Endothelial cell of umbilical vein (primary cell): Measurements from ENCODE around the gene SH3GLB2. TPM values are rescaled to one million over a fixed set of nuclear protein-coding genes. Genes with fewer than 3 reads are reported as not detected.

ENCODE experiments used
- BruUV-seq: library from RNA; stranded (reverse); fragments of 400-500 nt; replicated peaks from 2 replicates; lab custom pipeline; 2021; lab: Mats Ljungman, UMichigan
- CTCF ChIA-PET: fragments of 300-600, 350-600 bp; sonication (Branson Sonifier 250); formaldehyde crosslinking; loops from one replicate; lab custom pipeline; 2021; ENCODE audit warnings: antibody characterized with exemption, inconsistent platforms; lab: Charles Lee
- POLR2A ChIA-PET: fragments of 300-600, 350-600 bp; sonication (Branson Sonifier 250); formaldehyde crosslinking; loops from one replicate; lab custom pipeline; 2021; ENCODE audit warnings: antibody characterized with exemption, inconsistent platforms; lab: Charles Lee
- DNase-seq: peaks from one replicate; pipeline ENCODE4 v3.0.0-alpha.2; 2011; ENCODE audit warnings: low read depth, low spot score
- FAIRE-seq: peaks from 2 replicates; lab custom pipeline; 2011; peaks lifted over from hg19 to GRCh38; lab: Jason Lieb, UNC
- H2AFZ ChIP-seq: 2 replicates; pipeline ENCODE4 v1.6.0; 2012; ENCODE audit warnings: low read depth, low read length, control low read depth, inconsistent platforms
- H3K27ac ChIP-seq: 2 replicates; pipeline ENCODE4 v1.5.1; 2011; ENCODE audit warnings: low read depth, mild to moderate bottlenecking, control low read depth, low read length, moderate library complexity; ENCODE audit not compliant: insufficient read depth
- H3K27me3 ChIP-seq, 2 experiments: 2 replicates each; pipeline versions ENCODE4 v1.6.0 to v1.6.1; 2011; ENCODE audit warnings: low read length in 2 of 2, mixed read lengths in 1 of 2; ENCODE audit not compliant: control insufficient read depth in 2 of 2, insufficient read depth in 2 of 2
- H3K36me3 ChIP-seq, 2 experiments: 2 replicates in 1 of 2; 3 replicates in 1 of 2; pipeline ENCODE4 v1.5.1; 2011; ENCODE audit warnings: low read length in 2 of 2, mild to moderate bottlenecking in 1 of 2, moderate library complexity in 1 of 2; ENCODE audit not compliant: control insufficient read depth in 2 of 2, insufficient read depth in 2 of 2; ENCODE audit errors: extremely low read depth in 1 of 2
- H3K4me1 ChIP-seq: 3 replicates; pipeline ENCODE4 v1.5.1; 2011; ENCODE audit warnings: mild to moderate bottlenecking, low read length; ENCODE audit not compliant: control insufficient read depth, insufficient read depth; ENCODE audit errors: extremely low read depth
- H3K4me2 ChIP-seq: 2 replicates; pipeline ENCODE4 v1.6.1; 2011; ENCODE audit warnings: low read length, control low read depth, mixed read lengths; ENCODE audit not compliant: insufficient read depth
- H3K4me3 ChIP-seq, 3 experiments: fragments of 200-600 bp in 1 of 3; sonication (generic), shearing (Covaris generic) in 1 of 3; replicated peaks in 1 of 3; 2 replicates each; pipeline ENCODE4 v1.5.1; 2011 to 2016; ENCODE audit warnings: control low read depth in 3 of 3, low read length in 3 of 3, mild to moderate bottlenecking in 2 of 3, inconsistent platforms in 1 of 3, low read depth in 1 of 3, moderate library complexity in 1 of 3; ENCODE audit not compliant: insufficient read depth in 1 of 3
- H3K79me2 ChIP-seq: 2 replicates; pipeline ENCODE4 v1.6.0; 2012; ENCODE audit warnings: low read length, inconsistent platforms; ENCODE audit not compliant: control insufficient read depth, insufficient read depth
- H3K9ac ChIP-seq: replicated peaks from 2 replicates; pipeline ENCODE3; 2011; ENCODE audit warnings: low read length, control low read depth; ENCODE audit not compliant: insufficient read depth; ENCODE audit errors: extremely low read depth
- H3K9me1 ChIP-seq: replicated peaks from 3 replicates; pipeline ENCODE4 v1.6.0; 2011; ENCODE audit warnings: mild to moderate bottlenecking, low read length; ENCODE audit not compliant: control insufficient read depth, insufficient read depth; ENCODE audit errors: extremely low read depth
- H3K9me3 ChIP-seq: replicated peaks from 2 replicates; pipeline ENCODE4 v1.5.1; 2012; ENCODE audit warnings: low read length, inconsistent platforms; ENCODE audit not compliant: control insufficient read depth, insufficient read depth
- H4K20me1 ChIP-seq: replicated peaks from 2 replicates; pipeline ENCODE3; 2011; ENCODE audit warnings: mild to moderate bottlenecking, low read length; ENCODE audit not compliant: control insufficient read depth, insufficient read depth; ENCODE audit errors: extremely low read depth
- EZH2 ChIP-seq: IDR thresholded peaks from 2 replicates; pipeline ENCODE4 v1.6.1; 2012; ENCODE audit warnings: borderline replicate concordance, low read depth, mild to moderate bottlenecking, moderate library complexity, low read length, inconsistent platforms; ENCODE audit not compliant: severe bottlenecking
- FOS ChIP-seq: IDR thresholded peaks from 2 replicates; pipeline ENCODE4 v1.6.1; 2011; ENCODE audit warnings: mild to moderate bottlenecking, low read length, moderate library complexity, borderline replicate concordance; ENCODE audit not compliant: insufficient read depth
- GATA2 ChIP-seq: IDR thresholded peaks from 2 replicates; pipeline ENCODE4 v1.7.0; 2011; ENCODE audit warnings: low read depth, mild to moderate bottlenecking, moderate library complexity, mixed read lengths, low read length; ENCODE audit not compliant: insufficient read length, insufficient read depth
- JUN ChIP-seq: IDR thresholded peaks from 2 replicates; pipeline ENCODE4 v1.6.1; 2011; ENCODE audit warnings: borderline replicate concordance, low read depth; ENCODE audit not compliant: insufficient read length, insufficient read depth
- MAX ChIP-seq: IDR thresholded peaks from 2 replicates; pipeline ENCODE4 v1.6.1; 2011; ENCODE audit not compliant: insufficient read depth, insufficient read length
- MYC ChIP-seq: IDR thresholded peaks from one replicate; pipeline ENCODE4 v1.6.1; 2011; ENCODE audit warnings: mild to moderate bottlenecking, low read depth, low read length
- POLR2A ChIP-seq: IDR thresholded peaks from 2 replicates; pipeline ENCODE4 v1.6.1; 2012; ENCODE audit warnings: low read depth, mild to moderate bottlenecking, control low read depth, low read length
- POLR2AphosphoS5 ChIP-seq: IDR thresholded peaks from 2 replicates; pipeline ENCODE4 v1.6.1; 2012; ENCODE audit warnings: low read depth, mild to moderate bottlenecking, control low read depth, low read length, moderate library complexity; ENCODE audit not compliant: insufficient read depth
- dilution Hi-C: fragments of 300-500 bp; cut with MboI; formaldehyde crosslinking; loops from one replicate; pipeline ENCODE4 v1.15.0; 2019; ENCODE audit warnings: low sequenced_read_pairs; ENCODE audit not compliant: extremely low pct_ligation_motif_present
- intact Hi-C: fragments of 100-400 bp; cut with micrococcal nuclease; formaldehyde crosslinking; loops from one replicate; pipeline ENCODE4 v1.10.0; 2022
- polyA plus RNA-seq, 4 experiments: library from polyadenylated mRNA; depleted of rRNA in 3 of 4; stranded (reverse) in 3 of 4; unstranded in 1 of 4; fragments of >200 nt; gene quantifications; 2 replicates each; pipeline versions ENCODE4 v1.2.1 to v1.2.3, GENCODE V29; 2011 to 2012; ENCODE audit warnings: missing spikeins in 1 of 4
- total RNA-seq: library from RNA; stranded (reverse); gene quantifications from 2 replicates; pipeline ENCODE4 v1.2.3, GENCODE V29; 2021
- TF ChIP-seq, protein P1 (sequence below), 2 donors: IDR thresholded peaks; 1 replicate in 1 of 2; 2 replicates in 1 of 2; pipeline ENCODE4 v1.5.1; 2011; ENCODE audit warnings: low read length in 2 of 2, mild to moderate bottlenecking in 2 of 2, moderate library complexity in 2 of 2, control low read depth in 1 of 2, inconsistent platforms in 1 of 2, low read depth in 1 of 2; ENCODE audit not compliant: insufficient read depth in 1 of 2; ENCODE audit errors: extremely low read depth in 1 of 2

Gene SH3GLB2
- total and polyA plus RNA-seq, 2 donors (not counting 3 experiments of a cell fraction or from before 2014, with no cell fraction given): 58.8 to 77.5 TPM

- H3K9ac ChIP-seq: no peak overlapping the region
- peaks cover 13% of the 10 kb centered on the region for H3K79me2 ChIP-seq
- TF ChIP-seq FOS (no peak), EZH2 (no peak), JUN (no peak), POLR2AphosphoS5 (no peak), MYC (no peak), MAX (no peak), POLR2A (no peak), GATA2 (no peak)
- TF ChIP-seq, protein P1, sequence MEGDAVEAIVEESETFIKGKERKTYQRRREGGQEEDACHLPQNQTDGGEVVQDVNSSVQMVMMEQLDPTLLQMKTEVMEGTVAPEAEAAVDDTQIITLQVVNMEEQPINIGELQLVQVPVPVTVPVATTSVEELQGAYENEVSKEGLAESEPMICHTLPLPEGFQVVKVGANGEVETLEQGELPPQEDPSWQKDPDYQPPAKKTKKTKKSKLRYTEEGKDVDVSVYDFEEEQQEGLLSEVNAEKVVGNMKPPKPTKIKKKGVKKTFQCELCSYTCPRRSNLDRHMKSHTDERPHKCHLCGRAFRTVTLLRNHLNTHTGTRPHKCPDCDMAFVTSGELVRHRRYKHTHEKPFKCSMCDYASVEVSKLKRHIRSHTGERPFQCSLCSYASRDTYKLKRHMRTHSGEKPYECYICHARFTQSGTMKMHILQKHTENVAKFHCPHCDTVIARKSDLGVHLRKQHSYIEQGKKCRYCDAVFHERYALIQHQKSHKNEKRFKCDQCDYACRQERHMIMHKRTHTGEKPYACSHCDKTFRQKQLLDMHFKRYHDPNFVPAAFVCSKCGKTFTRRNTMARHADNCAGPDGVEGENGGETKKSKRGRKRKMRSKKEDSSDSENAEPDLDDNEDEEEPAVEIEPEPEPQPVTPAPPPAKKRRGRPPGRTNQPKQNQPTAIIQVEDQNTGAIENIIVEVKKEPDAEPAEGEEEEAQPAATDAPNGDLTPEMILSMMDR (IDR thresholded peaks at IDR 0.05; ENCODE audit: extremely low read depth in 1 of 2, insufficient read depth in 1 of 2, low read depth in 1 of 2, low read length in 2 of 2): no peak
- intact Hi-C loops: no loop called here
- H3K9me3 ChIP-seq: no peaks in the 10 kb centered on the region
- H3K4me3 ChIP-seq: no peak overlapping the region
- FAIRE-seq: no peak
- ChIA-PET CTCF (no interaction called here), POLR2A (no interaction called here)
- H3K27ac ChIP-seq: no peak overlapping the region
- H2AFZ ChIP-seq: no peak overlapping the region
- no TSS peak for BruUV-seq
- no peaks in the 10 kb centered on the region for H3K27me3 ChIP-seq
- no peak overlapping the region for H3K4me2 ChIP-seq
- no peak for DNase-seq
- no peaks in the 10 kb centered on the region for H4K20me1 ChIP-seq
- no peaks in the 10 kb centered on the region for H3K9me1 ChIP-seq
- H3K36me3 ChIP-seq: no peaks in the 10 kb centered on the region
- dilution Hi-C loops: no loop called here
- peaks cover 11% of the 10 kb centered on the region for H3K4me1 ChIP-seq
Measured at GRCh38 chr9:129032541-129033159, 4.5 kb upstream of the SH3GLB2 start.
